ENCODE results near the gene ARHGAP10.

The ARHGAP10 gene

GRCh38 chr4:148041606-148042329 is 309.9 kb downstream of the ARHGAP10 start:
- no peak for DNase-seq (ENCODE audit: low spot score)

GRCh38 chr4:148044089-148044911 is 312.4 kb downstream of the ARHGAP10 start:
- no peak for DNase-seq (ENCODE audit: low spot score)

- DNase-seq (ENCODE audit: low spot score) = peak; percentile 33
Measured at GRCh38 chr4:148044912-148045352, 313.0 kb downstream of the ARHGAP10 start.

- no peak for DNase-seq (ENCODE audit: low spot score)
Measured at GRCh38 chr4:148048598-148048997, 316.7 kb downstream of the ARHGAP10 start.

GRCh38 chr4:148051403-148051802 is 319.5 kb downstream of the ARHGAP10 start:
- no peak for DNase-seq (ENCODE audit: low spot score)

GRCh38 chr4:148052448-148052847 is 320.6 kb downstream of the ARHGAP10 start:
- DNase-seq (ENCODE audit: low spot score) = peak; percentile 78

- DNase-seq (ENCODE audit: low spot score) = no peak
Measured at GRCh38 chr4:148053298-148054003, 321.6 kb downstream of the ARHGAP10 start.

GRCh38 chr4:148054275-148054674 is 322.4 kb downstream of the ARHGAP10 start:
- DNase-seq (ENCODE audit: low spot score) = peak; percentile 17

GRCh38 chr4:148055844-148056243 is 324.0 kb downstream of the ARHGAP10 start:
- no peak for DNase-seq (ENCODE audit: low spot score)

- DNase-seq (ENCODE audit: low spot score) = peak; percentile 84
Measured at GRCh38 chr4:148056879-148057278, 325.0 kb downstream of the ARHGAP10 start.

GRCh38 chr4:148057516-148057915 is 325.6 kb downstream of the ARHGAP10 start:
- DNase-seq (ENCODE audit: low spot score) = no peak

- no peak for DNase-seq (ENCODE audit: low spot score)
Measured at GRCh38 chr4:148057984-148058859, 326.3 kb downstream of the ARHGAP10 start.

GRCh38 chr4:148059617-148060180 is 327.8 kb downstream of the ARHGAP10 start:
- DNase-seq (ENCODE audit: low spot score) = no peak

GRCh38 chr4:148060264-148061140 is 328.6 kb downstream of the ARHGAP10 start:
- DNase-seq (ENCODE audit: low spot score) = peak; percentile 61

- DNase-seq (ENCODE audit: low spot score) = peak; percentile 19
Measured at GRCh38 chr4:148061141-148061481, 329.2 kb downstream of the ARHGAP10 start.

- no peak for DNase-seq (ENCODE audit: low spot score)
Measured at GRCh38 chr4:148061795-148062194, 329.9 kb downstream of the ARHGAP10 start.

GRCh38 chr4:148062301-148062950 is 330.5 kb downstream of the ARHGAP10 start:
- DNase-seq (ENCODE audit: low spot score) = no peak

- no peak for DNase-seq (ENCODE audit: low spot score)
Measured at GRCh38 chr4:148064451-148064850, 332.6 kb downstream of the ARHGAP10 start.

GRCh38 chr4:148065075-148065474 is 333.2 kb downstream of the ARHGAP10 start:
- DNase-seq (ENCODE audit: low spot score) = no peak
